GM12878 (cell line): ENCODE results near the gene GABBR2. TPM values are rescaled to one million over a fixed set of nuclear protein-coding genes. Genes with fewer than 3 reads are reported as not detected.

Experiments
- ATAC-seq: fragments of 200-7000 bp; cut with Tn5 transposase; 3 replicates; pipeline ENCODE4 v1.9.1; 2020; ENCODE audit warnings: mild to moderate bottlenecking, moderate library complexity
- BruUV-seq: library from RNA; stranded (reverse); fragments of 400-500 nt; replicated peaks from 2 replicates; lab custom pipeline; 2021; lab: Mats Ljungman, UMichigan
- CTCF ChIA-PET: fragments of 300-600 bp; sonication (Branson Sonifier 250); formaldehyde crosslinking; extraction: SDS; loops from one replicate; lab custom pipeline; 2021; ENCODE audit warnings: inconsistent platforms; lab: Yijun Ruan, JAX
- POLR2A ChIA-PET: fragments of 350-600 bp; formaldehyde crosslinking; extraction: SDS; loops from one replicate; lab custom pipeline; 2021; ENCODE audit warnings: inconsistent platforms; lab: Charles Lee
- RAD21 ChIA-PET: fragments of 300-600 bp; sonication (Branson Sonifier 250); formaldehyde crosslinking; loops from one replicate; lab custom pipeline; 2023; ENCODE audit warnings: antibody characterized with exemption; ENCODE audit not compliant: unreplicated experiment; lab: Charles Lee
- SMC1A ChIA-PET: fragments of 300-600 bp; sonication (Branson Sonifier 250); formaldehyde crosslinking; loops from one replicate; lab custom pipeline; 2023; ENCODE audit not compliant: unreplicated experiment, uncharacterized antibody; lab: Charles Lee
- DNase-seq: peaks from one replicate; pipeline ENCODE4 v3.0.0-alpha.2; 2011; ENCODE audit warnings: low read depth, low spot score
- FAIRE-seq: peaks from 3 replicates; lab custom pipeline; 2011; peaks lifted over from hg19 to GRCh38; lab: Jason Lieb, UNC
- H2AFZ ChIP-seq: 2 replicates; pipeline ENCODE4 v1.6.0; 2011; ENCODE audit warnings: low read depth, low read length, control low read depth; ENCODE audit not compliant: control insufficient read depth
- H3K27ac ChIP-seq: 2 replicates; pipeline ENCODE4 v1.5.1; 2011; ENCODE audit warnings: control low read depth; ENCODE audit not compliant: control insufficient read depth, insufficient read depth
- H3K27me3 ChIP-seq, 2 experiments: replicated peaks in 1 of 2; 2 replicates each; pipeline versions ENCODE4 v1.6.0 to v1.6.1; 2011; ENCODE audit warnings: low read length in 1 of 2; ENCODE audit not compliant: control insufficient read depth in 2 of 2, insufficient read depth in 2 of 2
- H3K36me3 ChIP-seq, 2 experiments: 2 replicates each; pipeline ENCODE4 v1.5.1; 2011; ENCODE audit warnings: low read length in 1 of 2; ENCODE audit not compliant: control insufficient read depth in 2 of 2, insufficient read depth in 2 of 2
- H3K4me1 ChIP-seq: 2 replicates; pipeline ENCODE4 v1.6.1; 2011; ENCODE audit warnings: mild to moderate bottlenecking, low read length, moderate library complexity, mixed read lengths; ENCODE audit not compliant: control insufficient read depth, insufficient read depth
- H3K4me2 ChIP-seq: 2 replicates; pipeline ENCODE4 v1.6.0; 2011; ENCODE audit warnings: control low read depth; ENCODE audit not compliant: control insufficient read depth, insufficient read depth
- H3K4me3 ChIP-seq: fragments of 200-600 bp; sonication (generic); 2 replicates; pipeline ENCODE4 v1.5.1; 2016
- H3K79me2 ChIP-seq: 2 replicates; pipeline ENCODE4 v1.6.0; 2011; ENCODE audit warnings: low read length; ENCODE audit not compliant: control insufficient read depth, insufficient read depth
- H3K9ac ChIP-seq: 2 replicates; pipeline ENCODE4 v1.8.0; 2011; ENCODE audit warnings: low read length, control low read depth, mixed read lengths; ENCODE audit not compliant: control insufficient read depth, insufficient read depth
- H3K9me3 ChIP-seq: replicated peaks from 3 replicates; pipeline ENCODE4 v1.5.1; 2011; ENCODE audit warnings: mild to moderate bottlenecking, low read length; ENCODE audit not compliant: control insufficient read depth, insufficient read depth
- H4K20me1 ChIP-seq: 2 replicates; pipeline ENCODE4 v1.6.0; 2011; ENCODE audit not compliant: control insufficient read depth, insufficient read depth
- EP300 ChIP-seq, 2 experiments: fragments of 150-350 bp in 1 of 2; IDR thresholded peaks; 2 replicates each; pipeline ENCODE4 v1.6.1; 2011 to 2012; ENCODE audit warnings: low read depth in 2 of 2, low read length in 2 of 2, borderline replicate concordance in 1 of 2, improper control_type of control experiment in 1 of 2, inconsistent platforms in 1 of 2; ENCODE audit not compliant: control insufficient read depth in 1 of 2
- IRF3 ChIP-seq: fragments of 450-650 bp; IDR thresholded peaks from 2 replicates; pipeline ENCODE4 v1.6.1; 2014; ENCODE audit warnings: mild to moderate bottlenecking
- LARP7 ChIP-seq: fragments of 450-650 bp; IDR thresholded peaks from 2 replicates; pipeline ENCODE4 v1.6.1; 2017; ENCODE audit warnings: mild to moderate bottlenecking
- NFXL1 ChIP-seq: fragments of 450-650 bp; IDR thresholded peaks from 2 replicates; pipeline ENCODE4 v1.6.1; 2017; ENCODE audit warnings: antibody characterized with exemption, mild to moderate bottlenecking, borderline replicate concordance
- NR2C1 ChIP-seq: fragments of 450-650 bp; IDR thresholded peaks from 2 replicates; pipeline ENCODE4 v1.6.1; 2017; ENCODE audit warnings: antibody characterized with exemption, mild to moderate bottlenecking, moderate library complexity
- NRF1 ChIP-seq: conservative IDR thresholded peaks from 2 replicates; pipeline ENCODE4 v1.6.1; 2011; ENCODE audit warnings: mild to moderate bottlenecking, low read depth, low read length, improper control_type of control experiment
- RBBP5 ChIP-seq: fragments of 200-600 bp; sonication (generic); conservative IDR thresholded peaks from 2 replicates; pipeline ENCODE4 v1.6.1; 2016
- RUNX3 ChIP-seq: IDR thresholded peaks from 2 replicates; pipeline ENCODE4 v1.6.1; 2012; ENCODE audit warnings: low read length, inconsistent platforms
- SREBF1 ChIP-seq: IDR thresholded peaks from 2 replicates; pipeline ENCODE4 v1.6.1; 2012; ENCODE audit warnings: mild to moderate bottlenecking, low read length
- SUPT20H ChIP-seq: IDR thresholded peaks from 2 replicates; pipeline ENCODE4 v1.6.1; 2011; ENCODE audit warnings: low read depth, mild to moderate bottlenecking, low read length, moderate library complexity, borderline replicate concordance; ENCODE audit not compliant: control insufficient read depth
- TAF1 ChIP-seq: IDR thresholded peaks from 2 replicates; pipeline ENCODE4 v1.6.1; 2011; ENCODE audit warnings: mild to moderate bottlenecking, low read depth, low read length, borderline replicate concordance
- TCF12 ChIP-seq: IDR thresholded peaks from 2 replicates; pipeline ENCODE4 v1.6.1; 2011; ENCODE audit warnings: low read depth, mild to moderate bottlenecking, low read length
- YY1 ChIP-seq: IDR thresholded peaks from 2 replicates; pipeline ENCODE4 v1.6.1; 2011; ENCODE audit warnings: low read depth, mild to moderate bottlenecking, low read length
- ZNF384 ChIP-seq: IDR thresholded peaks from 2 replicates; pipeline ENCODE4 v1.6.1; 2012; ENCODE audit warnings: low read depth, mild to moderate bottlenecking, low read length, improper control_type of control experiment, borderline replicate concordance
- ZNF687 ChIP-seq: fragments of 450-650 bp; IDR thresholded peaks from 2 replicates; pipeline ENCODE4 v1.6.1; 2017; ENCODE audit warnings: mild to moderate bottlenecking, moderate library complexity
- ZZZ3 ChIP-seq: IDR thresholded peaks from 2 replicates; pipeline ENCODE4 v1.6.1; 2011; ENCODE audit warnings: low read depth; ENCODE audit not compliant: control insufficient read depth, insufficient read length
- WGBS: methylation state at CpG from one replicate; pipeline ENCODE4 v1.1.6; 2016; ENCODE audit warnings: low lambda C conversion rate; ENCODE audit not compliant: insufficient replicate concordance, insufficient coverage; ENCODE audit errors: missing lambda C conversion rate; 5-methylcytosine and 5-hydroxymethylcytosine counted together
- in situ Hi-C: fragments of 300-500 bp; cut with MboI; formaldehyde crosslinking; loops from 9 replicates; pipeline ENCODE4 v1.14.3; 2018; ENCODE audit warnings: mixed read lengths
- intact Hi-C: fragments of 100-400 bp; cut with micrococcal nuclease; formaldehyde crosslinking; loops from one replicate; pipeline ENCODE4 v1.14.2; 2022; ENCODE audit not compliant: unreplicated experiment
- polyA plus RNA-seq, 11 experiments: library from polyadenylated mRNA; depleted of rRNA in 4 of 11; unstranded in 6 of 11; stranded (reverse) in 5 of 11; fragments of >200 nt; fragmentation: Nextera tagmentation in 4 of 11; fragmentation: Illumina TruSeq in 1 of 11; extraction: Ambion mirVana in 4 of 11; extraction: Trizol in 1 of 11; gene quantifications; 1 replicate in 1 of 11; 2 replicates in 10 of 11; pipeline versions ENCODE4 v1.2.1 to v1.2.3, GENCODE V29; 2011 to 2016; ENCODE audit warnings: inconsistent platforms in 2 of 11, missing spikeins in 2 of 11, low read depth in 1 of 11
- total RNA-seq, 4 experiments: library from RNA; depleted of rRNA in 3 of 4; stranded (reverse); fragments of >200 nt in 3 of 4; fragmentation: Illumina TruSeq in 1 of 4; extraction: Trizol in 1 of 4; gene quantifications; 2 replicates each; pipeline versions ENCODE4 v1.2.1 to v1.2.3, GENCODE V29; 2013 to 2021
- TF ChIP-seq, protein P1 (sequence below): fragments of 450-650 bp; IDR thresholded peaks from 2 replicates; pipeline ENCODE4 v1.6.1; 2016; ENCODE audit warnings: mild to moderate bottlenecking

GABBR2 gene
- total and polyA plus RNA-seq, 10 of the 15 experiments (the other 5 are each of a cell fraction or from before 2014, with no cell fraction given) = 0.02 to 2.2 (median 0.06) TPM; not detected in 2

DNA sequence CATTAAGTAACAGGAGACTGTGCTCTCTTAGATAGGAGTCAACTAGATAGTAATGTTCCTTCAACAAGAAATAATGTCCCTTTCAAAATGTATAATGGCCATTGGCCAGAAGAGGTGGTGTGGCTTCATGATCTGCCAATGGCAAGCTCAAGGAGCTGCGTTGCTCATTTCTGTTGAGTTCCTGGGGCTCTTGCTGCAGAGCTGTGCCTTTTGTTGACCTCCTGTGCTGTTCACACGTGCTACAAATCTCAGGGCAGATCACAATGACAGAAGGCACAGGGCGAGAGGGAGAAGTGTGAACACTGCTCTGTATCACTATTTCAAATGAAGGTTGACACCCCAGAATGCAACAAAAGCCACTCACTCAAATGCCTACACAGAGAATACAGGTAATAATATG is 437.3 kb downstream of the GABBR2 start:
- ChIA-PET SMC1A (interaction anchor here (0.7 kb wide), 1 partner anchor 22 kb away, joined by 3 read pairs; no protein-coding TSS in a partner anchor), POLR2A (no interaction called here), RAD21 (no interaction called here), CTCF (interaction anchor here (1.3 kb wide), 1 partner anchor 15 kb away, joined by 3 read pairs; no protein-coding TSS in a partner anchor)
- Histone ChIP-seq H3K27me3 (peaks cover 0 to 4% of the 10 kb centered on the region in 2 experiments; a peak in 1 of 4 replicates), H3K27ac (no peak overlapping the region), H3K4me2 (no peak overlapping the region), H3K36me3 (no peaks in the 10 kb centered on the region), H2AFZ (no peak overlapping the region), H3K4me1 (no peaks in the 10 kb centered on the region), H4K20me1 (no peaks in the 10 kb centered on the region), H3K4me3 (no peak overlapping the region), H3K79me2 (no peaks in the 10 kb centered on the region), H3K9ac (no peak overlapping the region), H3K9me3 (no peaks in the 10 kb centered on the region)
- ATAC-seq (no peak; the same call in 2 of the 3 replicates), FAIRE-seq (no peak), DNase-seq (no peak)
- no TSS peak for BruUV-seq
- WGBS = 6% methylated on average over 3 of the region's 3 CpGs
- in situ Hi-C loops = no loop called here
- TF ChIP-seq YY1 (no peak), RUNX3 (no peak), TAF1 (no peak), NRF1 (no peak), RBBP5 (no peak), ZNF687 (no peak), NFXL1 (no peak), ZNF384 (no peak), SREBF1 (no peak), LARP7 (no peak), SUPT20H (no peak), NR2C1 (no peak), IRF3 (no peak), EP300 (IDR thresholded peaks at IDR 0.05; ENCODE audit: borderline replicate concordance in 1 of 2, control insufficient read depth in 1 of 2, low read depth in 2 of 2, low read length in 2 of 2) (no peak), TCF12 (no peak), ZZZ3 (no peak)
- TF ChIP-seq, protein P1, sequence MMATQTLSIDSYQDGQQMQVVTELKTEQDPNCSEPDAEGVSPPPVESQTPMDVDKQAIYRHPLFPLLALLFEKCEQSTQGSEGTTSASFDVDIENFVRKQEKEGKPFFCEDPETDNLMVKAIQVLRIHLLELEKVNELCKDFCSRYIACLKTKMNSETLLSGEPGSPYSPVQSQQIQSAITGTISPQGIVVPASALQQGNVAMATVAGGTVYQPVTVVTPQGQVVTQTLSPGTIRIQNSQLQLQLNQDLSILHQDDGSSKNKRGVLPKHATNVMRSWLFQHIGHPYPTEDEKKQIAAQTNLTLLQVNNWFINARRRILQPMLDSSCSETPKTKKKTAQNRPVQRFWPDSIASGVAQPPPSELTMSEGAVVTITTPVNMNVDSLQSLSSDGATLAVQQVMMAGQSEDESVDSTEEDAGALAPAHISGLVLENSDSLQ = no peak
- intact Hi-C loops = no loop called here
